Cerebellar cortex (tissue), 1 donor: Measurements from ENCODE around the gene BCL11A.

Experiments used
- DNase-seq: peaks from one replicate; pipeline ENCODE4 v3.0.0-alpha.2; 2015; ENCODE audit warnings: low spot score

The BCL11A gene

GRCh38 chr2:60461421-60462108, 91.9 kb downstream of the BCL11A start:
- no peak for DNase-seq

- DNase-seq, result no peak
Observed at GRCh38 chr2:60460577-60461420, 92.7 kb downstream of the BCL11A start.

- no peak for DNase-seq
Observed at GRCh38 chr2:60459851-60460250, 93.6 kb downstream of the BCL11A start.

GRCh38 chr2:60456115-60456770, 97.2 kb downstream of the BCL11A start:
- DNase-seq, result no peak

- no peak for DNase-seq
Observed at GRCh38 chr2:60453872-60454271, 99.6 kb downstream of the BCL11A start.

GRCh38 chr2:60453301-60453700, 100.2 kb downstream of the BCL11A start:
- no peak for DNase-seq

- DNase-seq, result no peak
Observed at GRCh38 chr2:60450488-60450887, 103.0 kb downstream of the BCL11A start.

GRCh38 chr2:60447943-60448342, 105.5 kb downstream of the BCL11A start:
- no peak for DNase-seq

- DNase-seq, result no peak
Observed at GRCh38 chr2:60446413-60447267, 106.8 kb downstream of the BCL11A start.

GRCh38 chr2:60445684-60446179, 107.7 kb downstream of the BCL11A start:
- DNase-seq, result no peak

GRCh38 chr2:60442608-60443007, 110.8 kb downstream of the BCL11A start:
- no peak for DNase-seq

GRCh38 chr2:60441800-60442199, 111.7 kb downstream of the BCL11A start:
- DNase-seq, result no peak

- no peak for DNase-seq
Observed at GRCh38 chr2:60440767-60441163, 112.7 kb downstream of the BCL11A start.

GRCh38 chr2:60440079-60440766, 113.2 kb downstream of the BCL11A start:
- no peak for DNase-seq

- DNase-seq, result no peak
Observed at GRCh38 chr2:60439219-60439974, 114.1 kb downstream of the BCL11A start.

- no peak for DNase-seq
Observed at GRCh38 chr2:60438653-60439052, 114.8 kb downstream of the BCL11A start.

GRCh38 chr2:60438131-60438530, 115.3 kb downstream of the BCL11A start:
- DNase-seq, result no peak

GRCh38 chr2:60437080-60437696, 116.3 kb downstream of the BCL11A start:
- DNase-seq, result no peak

- no peak for DNase-seq
Observed at GRCh38 chr2:60433018-60433596, 120.3 kb downstream of the BCL11A start.
